GM12878 (cell line): Measurements from ENCODE around the gene HNF4A.

Experiments
- BACH1 ChIP-seq: fragments of 450-650 bp; IDR thresholded peaks from 2 replicates; pipeline ENCODE4 v1.6.1; 2017; ENCODE audit warnings: mild to moderate bottlenecking, borderline replicate concordance
- BRCA1 ChIP-seq: IDR thresholded peaks from 2 replicates; pipeline ENCODE4 v1.6.1; 2011; ENCODE audit warnings: low read depth, low read length, improper control_type of control experiment
- CBFB ChIP-seq: IDR thresholded peaks from 2 replicates; pipeline ENCODE4 v1.6.1; 2016; ENCODE audit warnings: antibody characterized with exemption, low read depth
- CHD2 ChIP-seq: IDR thresholded peaks from 2 replicates; pipeline ENCODE4 v1.6.1; 2011; ENCODE audit warnings: low read depth, low read length, improper control_type of control experiment, borderline replicate concordance
- CTCF ChIP-seq, 3 experiments: IDR thresholded peaks in 2 of 3; conservative IDR thresholded peaks in 1 of 3; 2 replicates each; pipeline ENCODE4 v1.5.1; 2011; ENCODE audit warnings: low read depth in 3 of 3, low read length in 3 of 3, mild to moderate bottlenecking in 3 of 3, control low read depth in 2 of 3, moderate library complexity in 2 of 3, inconsistent platforms in 1 of 3, mixed read lengths in 1 of 3; ENCODE audit not compliant: control insufficient read depth in 2 of 3, insufficient read depth in 1 of 3; ENCODE audit errors: extremely low read depth in 1 of 3
- EZH2 ChIP-seq: IDR thresholded peaks from 2 replicates; pipeline ENCODE4 v1.6.1; 2012; ENCODE audit warnings: low read depth, mild to moderate bottlenecking, control low read depth, inconsistent platforms, low read length, borderline replicate concordance; ENCODE audit not compliant: control insufficient read depth
- HCFC1 ChIP-seq: fragments of 150-350 bp; IDR thresholded peaks from 2 replicates; pipeline ENCODE4 v1.6.1; 2014; ENCODE audit warnings: low read length
- IRF4 ChIP-seq: IDR thresholded peaks from 2 replicates; pipeline ENCODE4 v1.6.1; 2011; ENCODE audit warnings: low read depth, low read length
- JUND ChIP-seq: IDR thresholded peaks from 2 replicates; pipeline ENCODE4 v1.6.1; 2012; ENCODE audit warnings: low read depth, mild to moderate bottlenecking, low read length, improper control_type of control experiment, moderate library complexity
- KDM1A ChIP-seq: fragments of 200-600 bp; sonication (generic); IDR thresholded peaks from 2 replicates; pipeline ENCODE4 v1.6.1; 2016; ENCODE audit warnings: borderline replicate concordance
- POLR2A ChIP-seq: IDR thresholded peaks from 2 replicates; pipeline ENCODE4 v1.6.1; 2011; ENCODE audit warnings: low read depth, mild to moderate bottlenecking, low read length
- RCOR1 ChIP-seq: conservative IDR thresholded peaks from 2 replicates; pipeline ENCODE4 v1.6.1; 2012; ENCODE audit warnings: low read depth, low read length, improper control_type of control experiment
- ZSCAN29 ChIP-seq: fragments of 450-650 bp; IDR thresholded peaks from 2 replicates; pipeline ENCODE4 v1.6.1; 2017; ENCODE audit warnings: mild to moderate bottlenecking, moderate library complexity
- TF ChIP-seq, protein P1 (sequence below): IDR thresholded peaks from 2 replicates; pipeline ENCODE4 v1.6.1; 2012; ENCODE audit warnings: improper control_type of control experiment, low read depth, low read length; ENCODE audit not compliant: insufficient replicate concordance

DNA sequence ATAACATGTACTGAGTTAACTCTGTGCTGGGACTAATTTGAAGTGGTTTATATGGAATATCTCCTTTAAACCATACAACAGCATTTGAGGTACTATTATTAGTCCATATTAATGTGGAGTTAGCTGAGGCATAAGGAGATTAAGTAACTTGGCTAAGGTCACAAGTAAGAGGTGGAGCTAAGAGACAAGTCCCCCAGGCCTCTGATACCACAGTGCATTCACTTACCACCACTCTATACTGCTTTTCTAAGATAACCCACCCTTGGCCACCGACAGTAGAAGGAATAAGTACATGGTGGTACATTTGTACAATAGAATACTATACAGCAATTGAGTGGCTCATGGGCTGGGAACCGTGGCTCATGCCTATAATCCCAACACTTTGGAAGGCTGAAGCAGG is 103.8 kb downstream of the HNF4A start:
- TF ChIP-seq RCOR1 (no peak), CHD2 (no peak), IRF4 (no peak), BRCA1 (no peak), JUND (no peak), POLR2A (no peak), HCFC1 (no peak), CTCF (IDR thresholded peaks at IDR 0.05 in 2 of 3, conservative IDR thresholded peaks at IDR 0.05 in 1 of 3; ENCODE audit: control insufficient read depth in 2 of 3, extremely low read depth in 1 of 3, insufficient read depth in 1 of 3, low read depth in 3 of 3, low read length in 3 of 3) (no peak), KDM1A (no peak), CBFB (no peak), ZSCAN29 (no peak), BACH1 (no peak), EZH2 (no peak)
- TF ChIP-seq, protein P1, sequence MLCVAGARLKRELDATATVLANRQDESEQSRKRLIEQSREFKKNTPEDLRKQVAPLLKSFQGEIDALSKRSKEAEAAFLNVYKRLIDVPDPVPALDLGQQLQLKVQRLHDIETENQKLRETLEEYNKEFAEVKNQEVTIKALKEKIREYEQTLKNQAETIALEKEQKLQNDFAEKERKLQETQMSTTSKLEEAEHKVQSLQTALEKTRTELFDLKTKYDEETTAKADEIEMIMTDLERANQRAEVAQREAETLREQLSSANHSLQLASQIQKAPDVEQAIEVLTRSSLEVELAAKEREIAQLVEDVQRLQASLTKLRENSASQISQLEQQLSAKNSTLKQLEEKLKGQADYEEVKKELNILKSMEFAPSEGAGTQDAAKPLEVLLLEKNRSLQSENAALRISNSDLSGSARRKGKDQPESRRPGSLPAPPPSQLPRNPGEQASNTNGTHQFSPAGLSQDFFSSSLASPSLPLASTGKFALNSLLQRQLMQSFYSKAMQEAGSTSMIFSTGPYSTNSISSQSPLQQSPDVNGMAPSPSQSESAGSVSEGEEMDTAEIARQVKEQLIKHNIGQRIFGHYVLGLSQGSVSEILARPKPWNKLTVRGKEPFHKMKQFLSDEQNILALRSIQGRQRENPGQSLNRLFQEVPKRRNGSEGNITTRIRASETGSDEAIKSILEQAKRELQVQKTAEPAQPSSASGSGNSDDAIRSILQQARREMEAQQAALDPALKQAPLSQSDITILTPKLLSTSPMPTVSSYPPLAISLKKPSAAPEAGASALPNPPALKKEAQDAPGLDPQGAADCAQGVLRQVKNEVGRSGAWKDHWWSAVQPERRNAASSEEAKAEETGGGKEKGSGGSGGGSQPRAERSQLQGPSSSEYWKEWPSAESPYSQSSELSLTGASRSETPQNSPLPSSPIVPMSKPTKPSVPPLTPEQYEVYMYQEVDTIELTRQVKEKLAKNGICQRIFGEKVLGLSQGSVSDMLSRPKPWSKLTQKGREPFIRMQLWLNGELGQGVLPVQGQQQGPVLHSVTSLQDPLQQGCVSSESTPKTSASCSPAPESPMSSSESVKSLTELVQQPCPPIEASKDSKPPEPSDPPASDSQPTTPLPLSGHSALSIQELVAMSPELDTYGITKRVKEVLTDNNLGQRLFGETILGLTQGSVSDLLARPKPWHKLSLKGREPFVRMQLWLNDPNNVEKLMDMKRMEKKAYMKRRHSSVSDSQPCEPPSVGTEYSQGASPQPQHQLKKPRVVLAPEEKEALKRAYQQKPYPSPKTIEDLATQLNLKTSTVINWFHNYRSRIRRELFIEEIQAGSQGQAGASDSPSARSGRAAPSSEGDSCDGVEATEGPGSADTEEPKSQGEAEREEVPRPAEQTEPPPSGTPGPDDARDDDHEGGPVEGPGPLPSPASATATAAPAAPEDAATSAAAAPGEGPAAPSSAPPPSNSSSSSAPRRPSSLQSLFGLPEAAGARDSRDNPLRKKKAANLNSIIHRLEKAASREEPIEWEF = no peak
